Tibial nerve (tissue), 4 donors: ENCODE measurements around the gene CNOT1.

Source experiments
- CTCF ChIP-seq, 5 experiments: fragments of 200-600 bp in 3 of 5; fragments of 450-650 bp in 2 of 5; sonication (generic) in 3 of 5; IDR thresholded peaks; one replicate each; pipeline ENCODE4 v1.5.1; 2016 to 2019; ENCODE audit warnings: antibody characterized with exemption in 5 of 5, mild to moderate bottlenecking in 3 of 5, moderate library complexity in 2 of 5
- EP300 ChIP-seq, 2 donors: sonication (generic); formaldehyde crosslinking; IDR thresholded peaks; one replicate each; pipeline ENCODE4 v1.6.1; 2017; ENCODE audit warnings: antibody characterized with exemption in 2 of 2, mild to moderate bottlenecking in 1 of 2
- POLR2A ChIP-seq, 2 donors: fragments of 450-650 bp; IDR thresholded peaks; one replicate each; pipeline ENCODE4 v1.6.1; 2017; ENCODE audit warnings: antibody characterized with exemption in 2 of 2, mild to moderate bottlenecking in 2 of 2, moderate library complexity in 2 of 2

GRCh38 chr16:58556678-58557077 is 72.9 kb downstream of the CNOT1 start:
- TF ChIP-seq CTCF (IDR thresholded peaks at IDR 0.05) (no peak), POLR2A (IDR thresholded peaks at IDR 0.05) (no peak), EP300 (IDR thresholded peaks at IDR 0.05) (no peak)
